ENCODE data around the gene DMTF1. TPM values are rescaled to one million over a fixed set of nuclear protein-coding genes. Genes with fewer than 3 reads are reported as not detected.

DMTF1 gene
- total and polyA plus RNA-seq, 2 donors (not counting 1 experiment from before 2014, with no cell fraction given), result 139 to 235 TPM

GRCh38 chr7:87179180-87179579 lies 26.9 kb downstream of the DMTF1 start:
- TF ChIP-seq EZH2 (IDR thresholded peaks at IDR 0.05; ENCODE audit: borderline replicate concordance, insufficient read depth, low read depth, low read length, poor library complexity, severe bottlenecking) (no peak), CTCF (IDR thresholded peaks at IDR 0.05) (no peak)
- Histone ChIP-seq H3K9ac (ENCODE audit: low read length) (no peak overlapping the region), H2AFZ (ENCODE audit: insufficient read depth, low read depth, low read length, poor library complexity, severe bottlenecking) (no peak overlapping the region), H3K9me3 (ENCODE audit: control extremely low read depth in 1 of 3, control insufficient read depth in 2 of 3, insufficient read depth in 1 of 3, low read length in 2 of 3) (no peaks in the 10 kb centered on the region), H3K79me2 (ENCODE audit: control insufficient read depth, insufficient read depth, low read length) (peaks cover 11% of the 10 kb centered on the region), H3K27me3 (replicated peaks in 1 of 4; ENCODE audit: control extremely low read depth in 1 of 4, control insufficient read depth in 3 of 4, insufficient read depth in 4 of 4, low read length in 3 of 4) (no peaks in the 10 kb centered on the region), H3K4me3 (ENCODE audit: control extremely low read depth in 1 of 5, extremely low read depth in 1 of 5, insufficient read depth in 1 of 5, low read depth in 2 of 5, low read length in 4 of 5) (no peak overlapping the region), H4K20me1 (ENCODE audit: control insufficient read depth, insufficient read depth, low read length, poor library complexity, severe bottlenecking) (no peaks in the 10 kb centered on the region), H3K36me3 (replicated peaks in 1 of 2; ENCODE audit: control extremely low read depth in 1 of 2, control insufficient read depth in 1 of 2, extremely low read depth in 1 of 2, insufficient read depth in 2 of 2, low read length in 1 of 2) (peaks cover 26 to 74% of the 10 kb centered on the region in 2 experiments), H3K27ac (ENCODE audit: low read length in 2 of 2) (no peak overlapping the region), H3K4me1 (ENCODE audit: control insufficient read depth in 2 of 2, insufficient read depth in 2 of 2, low read length in 2 of 2) (no peaks in the 10 kb centered on the region), H3K4me2 (replicated peaks; ENCODE audit: low read depth, low read length, poor library complexity, severe bottlenecking) (no peak overlapping the region)
- ATAC-seq (ENCODE audit: low read depth), result no peak
- Mint-ChIP-seq H3K4me1 (peaks cover 13% of the 10 kb centered on the region), H3K4me3 (no peak overlapping the region), H3K27ac (no peak overlapping the region), H3K9me3 (ENCODE audit: insufficient read depth) (no peaks in the 10 kb centered on the region), H3K27me3 (no peaks in the 10 kb centered on the region)
- POLR2A ChIA-PET, result no interaction called here
- DNase-seq, result no peak
- CTCF ChIA-PET, result no interaction called here
- 100% methylated on average over 2 of the region's 3 CpGs for WGBS (ENCODE audit: insufficient coverage)
- intact Hi-C loops (cut with micrococcal nuclease), result no loop called here

GRCh38 chr7:87187120-87187519 lies 34.9 kb downstream of the DMTF1 start:
- H3K9me3 Mint-ChIP-seq (ENCODE audit: insufficient read depth), result no peaks in the 10 kb centered on the region
- ChIA-PET POLR2A (no interaction called here), CTCF (no interaction called here)
- DNase-seq (no peak), ATAC-seq (ENCODE audit: low read depth) (no peak)
- Histone ChIP-seq H3K9me3 (ENCODE audit: control extremely low read depth in 1 of 3, control insufficient read depth in 2 of 3, insufficient read depth in 1 of 3, low read length in 2 of 3) (no peaks in the 10 kb centered on the region), H3K36me3 (replicated peaks in 1 of 2; ENCODE audit: control extremely low read depth in 1 of 2, control insufficient read depth in 1 of 2, extremely low read depth in 1 of 2, insufficient read depth in 2 of 2, low read length in 1 of 2) (peaks cover 14 to 87% of the 10 kb centered on the region in 2 experiments), H3K4me2 (replicated peaks; ENCODE audit: low read depth, low read length, poor library complexity, severe bottlenecking) (no peak overlapping the region), H2AFZ (ENCODE audit: insufficient read depth, low read depth, low read length, poor library complexity, severe bottlenecking) (no peak overlapping the region), H3K4me1 (ENCODE audit: control insufficient read depth in 2 of 2, insufficient read depth in 2 of 2, low read length in 2 of 2) (no peaks in the 10 kb centered on the region), H3K4me3 (ENCODE audit: control extremely low read depth in 1 of 5, extremely low read depth in 1 of 5, insufficient read depth in 1 of 5, low read depth in 2 of 5, low read length in 4 of 5) (no peak overlapping the region), H3K9ac (ENCODE audit: low read length) (no peak overlapping the region), H3K27ac (ENCODE audit: low read length in 2 of 2) (peak overlapping the region in 1 of 2 donors; percentile 29), H3K79me2 (ENCODE audit: control insufficient read depth, insufficient read depth, low read length) (no peaks in the 10 kb centered on the region), H3K27me3 (replicated peaks in 1 of 4; ENCODE audit: control extremely low read depth in 1 of 4, control insufficient read depth in 3 of 4, insufficient read depth in 4 of 4, low read length in 3 of 4) (no peaks in the 10 kb centered on the region), H4K20me1 (ENCODE audit: control insufficient read depth, insufficient read depth, low read length, poor library complexity, severe bottlenecking) (peaks cover 25% of the 10 kb centered on the region)
- no peak overlapping the region for H3K4me3 Mint-ChIP-seq
- no peaks in the 10 kb centered on the region for H3K27me3 Mint-ChIP-seq
- TF ChIP-seq CTCF (IDR thresholded peaks at IDR 0.05) (no peak), EZH2 (IDR thresholded peaks at IDR 0.05; ENCODE audit: borderline replicate concordance, insufficient read depth, low read depth, low read length, poor library complexity, severe bottlenecking) (no peak)
- intact Hi-C loops (cut with micrococcal nuclease), result no loop called here
- H3K4me1 Mint-ChIP-seq, result peaks cover 25% of the 10 kb centered on the region
- H3K27ac Mint-ChIP-seq, result peak overlapping the region; percentile 54
- WGBS (ENCODE audit: insufficient coverage), result no CpG with 5 or more reads among the region's 2 CpGs
